Gastroesophageal sphincter (tissue), 4 donors: ENCODE data around the gene CPNE5. TPM values are rescaled to one million over a fixed set of nuclear protein-coding genes. Genes with fewer than 3 reads are reported as not detected.

Experiments used
- ATAC-seq: fragments of 150-250 bp; one replicate; pipeline ENCODE4 v1.9.1; 2016; ENCODE audit warnings: mild to moderate bottlenecking, moderate library complexity
- H3K27ac ChIP-seq, 4 donors: fragments of 200-600 bp; sonication (generic) in 3 of 4; 1 replicate in 3 of 4; 2 replicates in 1 of 4; pipeline ENCODE4 v1.5.1; 2016 to 2019
- H3K27me3 ChIP-seq: fragments of 200-600 bp; sonication (generic); one replicate; pipeline ENCODE4 v1.5.1; 2019
- H3K36me3 ChIP-seq, 2 donors: fragments of 200-600 bp; sonication (generic); one replicate each; pipeline ENCODE4 v1.5.1; 2019; ENCODE audit warnings: control low read depth in 1 of 2
- H3K4me1 ChIP-seq, 3 donors: fragments of 200-600 bp; sonication (generic); 1 replicate in 2 of 3; 2 replicates in 1 of 3; pipeline ENCODE4 v1.5.1; 2016 to 2019; ENCODE audit warnings: control low read depth in 2 of 3
- H3K4me3 ChIP-seq, 2 donors: fragments of 200-600 bp; sonication (generic); one replicate each; pipeline ENCODE4 v1.5.1; 2019; ENCODE audit warnings: mild to moderate bottlenecking in 1 of 2, moderate library complexity in 1 of 2
- H3K9me3 ChIP-seq, 3 donors: fragments of 200-600 bp; sonication (generic); one replicate each; pipeline ENCODE4 v1.5.1; 2017 to 2019; ENCODE audit warnings: control low read depth in 2 of 3
- CTCF ChIP-seq, 4 experiments: fragments of 200-600 bp in 2 of 4; fragments of 450-650 bp in 2 of 4; sonication (generic) in 1 of 4; IDR thresholded peaks; one replicate each; pipeline ENCODE4 v1.5.1; 2017 to 2019; ENCODE audit warnings: antibody characterized with exemption in 4 of 4, mild to moderate bottlenecking in 2 of 4, moderate library complexity in 2 of 4
- EP300 ChIP-seq: sonication (generic); formaldehyde crosslinking; IDR thresholded peaks from one replicate; pipeline ENCODE4 v1.6.1; 2017; ENCODE audit warnings: antibody characterized with exemption, mild to moderate bottlenecking
- POLR2A ChIP-seq, 2 donors: fragments of 450-650 bp; IDR thresholded peaks; one replicate each; pipeline ENCODE4 v1.6.1; 2017; ENCODE audit warnings: antibody characterized with exemption in 2 of 2, mild to moderate bottlenecking in 2 of 2, moderate library complexity in 1 of 2
- POLR2AphosphoS5 ChIP-seq: sonication (generic); formaldehyde crosslinking; IDR thresholded peaks from one replicate; pipeline ENCODE4 v1.6.1; 2017; ENCODE audit warnings: antibody characterized with exemption
- WGBS, 2 donors: methylation state at CpG; one replicate each; pipeline ENCODE4 v1.1.5; 2018; ENCODE audit warnings: low coverage in 1 of 2; 5-methylcytosine and 5-hydroxymethylcytosine counted together
- total RNA-seq, 4 donors: library from RNA; depleted of rRNA; stranded (reverse); fragments of >200 nt; gene quantifications; one replicate each; pipeline ENCODE4 v1.1.0, GENCODE V29; 2016

CPNE5 gene
- total RNA-seq, 4 donors from 2014 or later = 0.42 to 2.3 (median 1.5) TPM

GRCh38 chr6:36794713-36795065 is 44.6 kb downstream of the CPNE5 start:
- TF ChIP-seq POLR2AphosphoS5 (no peak), CTCF (IDR thresholded peaks at IDR 0.05) (no peak), EP300 (no peak), POLR2A (IDR thresholded peaks at IDR 0.05) (no peak)
- 93% methylated on average over 5 of the region's 5 CpGs; no CpG with 5 or more reads in 1 of the 2 donors for WGBS, 2 donors

GRCh38 chr6:36793913-36794712 is 45.1 kb downstream of the CPNE5 start:
- Histone ChIP-seq H3K9me3 (no peaks in the 10 kb centered on the region), H3K27ac (no peak overlapping the region), H3K4me3 (no peak overlapping the region), H3K4me1 (no peaks in the 10 kb centered on the region), H3K27me3 (peaks cover 33% of the 10 kb centered on the region), H3K36me3 (no peaks in the 10 kb centered on the region)
- TF ChIP-seq EP300 (no peak), POLR2A (IDR thresholded peaks at IDR 0.05) (no peak), CTCF (IDR thresholded peaks at IDR 0.05) (no peak), POLR2AphosphoS5 (no peak)
- WGBS, 2 donors = 43% methylated on average over 12 of the region's 19 CpGs; no CpG with 5 or more reads in 1 of the 2 donors
- no peak for ATAC-seq

More at GRCh38 chr6:36794713-36795065, 44.6 kb downstream of the CPNE5 start:
- Histone ChIP-seq H3K9me3 (no peaks in the 10 kb centered on the region), H3K4me1 (no peaks in the 10 kb centered on the region), H3K27me3 (peaks cover 33% of the 10 kb centered on the region), H3K36me3 (no peaks in the 10 kb centered on the region), H3K4me3 (no peak overlapping the region), H3K27ac (no peak overlapping the region)
- ATAC-seq = no peak

- no peak for ATAC-seq
- Histone ChIP-seq H3K4me1 (no peaks in the 10 kb centered on the region), H3K27me3 (peaks cover 33% of the 10 kb centered on the region), H3K27ac (no peak overlapping the region), H3K9me3 (no peaks in the 10 kb centered on the region), H3K36me3 (no peaks in the 10 kb centered on the region), H3K4me3 (no peak overlapping the region)
- TF ChIP-seq EP300 (no peak), POLR2A (IDR thresholded peaks at IDR 0.05) (no peak), POLR2AphosphoS5 (no peak), CTCF (IDR thresholded peaks at IDR 0.05) (no peak)
- 81 to 100% methylated on average over 2 to 6 of the region's 9 CpGs for WGBS, 2 donors
Observed at GRCh38 chr6:36793296-36793912, 45.8 kb downstream of the CPNE5 start.

GRCh38 chr6:36791521-36792135 is 47.6 kb downstream of the CPNE5 start:
- Histone ChIP-seq H3K4me3 (no peak overlapping the region), H3K9me3 (no peaks in the 10 kb centered on the region), H3K36me3 (no peaks in the 10 kb centered on the region), H3K27me3 (peaks cover 44% of the 10 kb centered on the region), H3K4me1 (no peaks in the 10 kb centered on the region), H3K27ac (no peak overlapping the region)
- TF ChIP-seq POLR2A (IDR thresholded peaks at IDR 0.05) (no peak), EP300 (no peak), POLR2AphosphoS5 (no peak)
- no peak for ATAC-seq
- 90% methylated on average over 5 of the region's 10 CpGs; no CpG with 5 or more reads in 1 of the 2 donors for WGBS, 2 donors

- Histone ChIP-seq H3K4me3 (no peak overlapping the region), H3K36me3 (no peaks in the 10 kb centered on the region), H3K9me3 (no peaks in the 10 kb centered on the region), H3K27me3 (peaks cover 44% of the 10 kb centered on the region), H3K4me1 (no peaks in the 10 kb centered on the region), H3K27ac (no peak overlapping the region)
- WGBS, 2 donors = 100% methylated on average over 1 of the region's 2 CpGs; no CpG with 5 or more reads in 1 of the 2 donors
- no peak for TF ChIP-seq EP300
- TF ChIP-seq POLR2AphosphoS5 = no peak
- no peak for TF ChIP-seq CTCF (IDR thresholded peaks at IDR 0.05)
- TF ChIP-seq POLR2A (IDR thresholded peaks at IDR 0.05) = no peak
- ATAC-seq = no peak
Observed at GRCh38 chr6:36791085-36791484, 48.2 kb downstream of the CPNE5 start.
